Non-pigmented ciliary epithelial cell (primary cell): ENCODE measurements around the gene KCTD14.
"Not testable (repeated sequence)": the region's sequence is repeated elsewhere in the genome, so short reads cannot be mapped to it uniquely, and the experiment has no call there.

Experiments used
- DNase-seq: peaks from one replicate; pipeline ENCODE4 v3.0.0-alpha.2; 2010; ENCODE audit warnings: low read depth

Gene KCTD14

DNA sequence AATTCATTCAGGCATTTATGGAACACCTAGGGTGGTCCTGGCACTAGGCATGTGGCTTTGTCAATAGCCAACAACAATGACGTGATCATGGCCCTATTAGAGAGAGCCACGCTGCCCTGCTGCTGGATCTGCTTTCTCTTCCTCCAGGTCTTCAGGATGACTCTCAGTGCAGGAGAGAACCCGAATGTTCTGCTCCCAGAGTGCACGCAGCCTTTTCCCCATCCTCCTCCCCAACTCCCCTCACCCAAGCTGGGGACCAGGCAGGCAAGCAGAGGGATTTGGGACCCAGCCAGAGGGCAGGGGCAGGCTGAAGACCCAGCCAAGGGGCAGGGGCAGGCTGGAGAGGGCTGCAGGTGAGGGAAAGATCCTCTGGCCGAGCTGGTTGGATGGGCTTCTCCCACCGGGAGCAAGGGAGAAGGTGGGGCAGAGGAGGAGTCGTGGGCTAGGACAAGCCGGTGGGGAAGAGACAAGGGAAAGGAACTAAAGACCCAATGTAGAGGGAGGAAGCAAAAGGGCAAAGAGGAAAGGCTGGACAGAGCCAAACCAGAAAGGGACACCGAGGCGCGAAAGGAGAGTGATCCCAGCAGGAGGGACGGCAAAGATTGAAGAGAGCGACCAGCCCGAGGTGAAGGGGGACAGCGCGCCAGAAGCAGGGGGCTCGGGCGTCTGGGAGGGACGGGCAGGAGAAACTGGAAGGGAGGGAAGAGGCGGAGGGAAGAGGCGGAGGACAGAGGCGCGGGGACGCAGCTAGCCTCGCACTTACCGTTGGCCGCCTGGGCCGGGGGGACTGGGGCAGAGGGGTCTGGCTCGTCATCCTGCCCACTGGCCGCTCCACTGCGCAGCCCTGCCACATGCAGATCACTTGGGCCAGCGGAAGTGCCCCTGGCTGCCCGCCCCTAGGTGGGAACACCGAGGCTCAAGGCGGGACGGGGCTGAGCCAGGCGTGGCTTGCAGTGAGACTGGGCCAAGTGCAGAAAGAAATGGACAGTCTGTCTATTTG lies at the start of gene KCTD14:
Gene KCTD14 (minus strand): TSS at position 880 of the 1,000 bp plus-strand sequence. CDS start 27 bp downstream, at position 853.
- no peak for DNase-seq

- DNase-seq: no peak
Observed at GRCh38 chr11:78072455-78072854, 49.4 kb upstream of the KCTD14 start.

DNA sequence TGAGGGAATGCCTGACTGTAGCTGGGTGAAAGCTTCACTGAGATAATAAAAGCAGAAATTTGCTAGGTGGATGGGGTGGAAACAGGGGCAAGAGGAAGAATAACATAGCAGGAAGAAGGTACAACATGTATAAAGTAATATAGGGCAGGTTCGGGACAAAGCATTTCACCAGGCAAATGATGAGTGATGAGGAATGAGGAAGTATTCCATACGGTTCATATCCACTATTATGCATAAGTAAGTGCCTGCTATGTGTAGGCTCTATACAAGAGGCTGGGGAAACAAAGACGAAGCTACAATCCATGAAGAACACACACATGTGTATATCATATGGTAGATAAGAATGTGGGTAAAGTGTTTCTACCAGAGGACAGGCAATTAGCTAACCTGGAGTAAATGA lies 48.6 kb upstream of the KCTD14 start:
- no peak for DNase-seq

- no peak for DNase-seq
Observed at GRCh38 chr11:78070621-78071020, 47.5 kb upstream of the KCTD14 start.

- no peak for DNase-seq
Observed at GRCh38 chr11:78069465-78069864, 46.4 kb upstream of the KCTD14 start.

- DNase-seq: no peak
Observed at GRCh38 chr11:78067704-78068103, 44.6 kb upstream of the KCTD14 start.

DNA sequence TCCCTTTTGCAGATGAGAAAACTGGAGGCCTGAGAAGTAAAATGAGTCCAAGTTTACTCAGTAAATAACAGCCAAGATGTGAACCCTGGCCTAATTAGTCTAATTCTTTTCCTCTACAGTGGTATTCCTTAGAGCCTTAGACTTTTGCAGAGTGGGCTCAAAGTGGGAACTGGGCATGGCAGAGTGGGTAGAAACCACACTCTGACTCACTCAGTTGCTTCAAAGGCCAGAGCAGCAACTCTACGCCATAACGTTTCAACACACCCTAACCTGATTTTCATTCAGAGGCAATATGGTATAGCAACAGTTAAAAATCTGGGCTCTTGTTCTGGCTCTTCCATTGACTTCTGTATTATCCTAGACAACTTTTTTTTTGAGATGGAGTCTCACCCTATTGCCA lies 43.4 kb upstream of the KCTD14 start:
- DNase-seq: no peak

GRCh38 chr11:78065203-78065602 lies 42.1 kb upstream of the KCTD14 start:
- no peak for DNase-seq

DNA sequence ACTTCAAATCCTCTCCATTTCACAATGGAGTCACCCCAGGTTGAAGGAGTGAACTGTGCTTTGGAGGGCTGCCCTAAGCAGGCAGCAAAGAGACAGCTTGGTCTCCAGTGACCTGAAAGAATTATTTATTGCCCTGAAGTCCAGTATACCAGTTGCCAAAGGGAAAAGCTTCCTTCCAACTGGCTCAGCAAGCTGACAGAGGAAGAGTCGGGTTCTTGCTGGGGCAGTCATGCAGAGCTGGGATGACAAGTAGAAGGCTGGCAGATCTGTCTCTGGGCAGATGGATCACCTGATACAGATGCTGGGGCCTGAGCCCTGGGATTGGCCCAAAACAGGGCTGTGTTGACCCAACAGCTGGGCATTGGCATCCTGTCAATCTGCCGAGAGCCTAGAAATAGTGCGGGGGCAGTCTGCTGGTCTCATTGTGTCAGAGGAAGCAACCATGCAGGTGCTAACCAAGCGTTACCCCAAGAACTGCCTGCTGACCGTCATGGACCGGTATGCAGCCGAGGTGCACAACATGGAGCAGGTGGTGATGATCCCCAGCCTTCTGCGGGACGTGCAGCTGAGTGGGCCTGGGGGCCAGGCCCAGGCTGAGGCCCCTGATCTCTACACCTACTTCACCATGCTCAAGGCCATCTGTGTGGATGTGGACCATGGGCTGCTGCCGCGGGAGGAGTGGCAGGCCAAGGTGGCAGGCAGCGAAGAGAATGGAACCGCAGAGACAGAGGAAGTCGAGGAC lies 40.5 kb upstream of the KCTD14 start, which contains the start of gene THRSP:
Gene THRSP (plus strand): TSS at position 422 of the 742 bp plus-strand sequence. CDS start 21 bp downstream, at position 443.
- no peak for DNase-seq

- DNase-seq: no peak
Observed at GRCh38 chr11:78062671-78063070, 39.6 kb upstream of the KCTD14 start.

DNA sequence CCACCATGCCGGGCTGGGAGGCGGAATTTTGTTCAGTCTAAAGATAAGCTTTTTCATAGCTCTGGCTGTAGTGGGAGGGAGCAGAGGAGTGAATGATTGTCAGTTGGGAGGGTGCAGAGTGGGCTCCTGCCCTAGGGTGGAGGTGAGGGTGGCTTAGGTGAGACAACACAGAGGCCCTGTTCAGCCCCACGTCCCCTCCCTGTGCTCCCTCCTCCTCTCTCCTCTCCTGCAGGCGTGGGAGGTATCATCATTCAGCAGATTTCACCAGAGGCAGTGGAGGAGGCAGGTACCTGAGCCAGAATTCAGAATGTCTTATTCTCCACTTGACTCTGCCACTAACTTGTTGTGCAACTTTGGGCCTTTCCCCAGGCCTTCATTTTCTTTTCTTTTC lies 38.8 kb upstream of the KCTD14 start:
- no peak for DNase-seq

- DNase-seq: no peak
Observed at GRCh38 chr11:78061088-78061920, 38.2 kb upstream of the KCTD14 start.

GRCh38 chr11:78060533-78060932 lies 37.5 kb upstream of the KCTD14 start:
- no peak for DNase-seq

DNA sequence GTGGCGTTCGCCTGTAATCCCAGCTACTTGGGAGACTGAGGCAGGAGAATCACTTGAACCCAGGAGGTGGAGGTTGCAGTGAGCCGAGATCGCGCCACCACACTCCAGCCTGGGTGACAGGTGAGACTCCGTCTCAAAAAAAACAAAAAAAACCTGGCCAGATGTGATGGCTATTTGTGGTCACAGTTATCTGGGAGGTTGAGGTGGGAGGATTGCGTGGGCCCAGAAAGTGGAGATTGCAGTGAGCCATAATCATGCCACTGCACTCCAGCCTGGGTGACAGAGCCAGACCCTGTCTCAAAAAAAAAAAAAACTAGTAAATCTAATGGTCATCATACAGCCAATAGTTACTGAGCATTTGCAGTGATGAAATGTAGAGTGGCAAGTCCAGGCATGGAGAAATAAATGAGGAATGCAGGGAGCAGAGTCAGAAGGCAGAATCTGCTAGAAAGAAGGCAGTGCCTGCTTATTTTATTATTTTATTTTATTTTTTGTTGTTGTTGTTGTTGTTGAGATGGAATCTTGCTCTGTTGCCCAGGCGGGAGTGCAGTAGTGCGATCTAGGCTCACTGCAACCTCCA lies 36.8 kb upstream of the KCTD14 start:
- not testable (repeated sequence) for DNase-seq

GRCh38 chr11:78057462-78058055 lies 34.5 kb upstream of the KCTD14 start:
- DNase-seq: no peak

- no peak for DNase-seq
Observed at GRCh38 chr11:78056093-78056492, 33.0 kb upstream of the KCTD14 start.

- DNase-seq: no peak
Observed at GRCh38 chr11:78054971-78055370, 31.9 kb upstream of the KCTD14 start.

DNA sequence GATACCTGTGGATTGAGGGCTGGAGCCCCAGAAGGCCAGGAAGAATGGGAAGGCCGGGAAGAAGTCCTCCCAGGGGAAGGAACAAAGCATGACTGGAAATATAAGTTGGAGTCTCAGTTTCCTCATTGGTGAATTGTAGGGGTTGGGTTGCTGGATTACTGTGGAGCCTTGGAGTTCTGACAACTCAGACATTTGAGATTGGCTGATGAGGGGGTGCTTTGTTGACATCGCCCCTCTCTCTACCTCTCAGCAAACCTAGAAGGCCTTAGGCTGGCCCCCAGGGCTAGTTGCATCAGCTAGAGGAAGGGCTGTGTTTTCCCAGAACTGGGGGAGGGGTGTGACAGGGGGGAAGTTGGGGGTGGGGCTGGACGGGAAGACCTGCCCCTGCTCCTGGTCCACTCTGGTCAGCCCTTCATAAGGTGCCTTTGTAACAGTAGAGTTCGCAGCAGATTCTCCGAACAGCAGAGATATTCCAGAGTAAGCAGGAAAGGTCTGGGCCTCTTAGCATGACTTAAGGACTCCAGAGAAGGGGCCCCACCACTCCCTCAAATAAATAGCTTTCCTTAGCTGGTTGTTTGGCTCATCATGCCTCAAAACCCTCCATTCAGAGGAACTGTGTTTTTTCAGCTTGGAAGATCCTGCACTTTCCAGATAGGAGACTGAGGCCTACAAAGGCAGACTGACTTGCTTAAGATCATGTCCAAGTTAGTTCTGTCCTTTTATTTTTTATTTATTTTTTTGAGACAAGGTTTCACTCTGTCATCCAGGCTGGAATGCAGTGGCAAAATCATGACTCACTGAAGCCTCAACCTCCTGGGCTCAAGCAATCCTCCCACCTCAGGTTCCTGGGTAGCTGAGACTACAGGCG lies 28.1 kb upstream of the KCTD14 start:
- no peak for DNase-seq

DNA sequence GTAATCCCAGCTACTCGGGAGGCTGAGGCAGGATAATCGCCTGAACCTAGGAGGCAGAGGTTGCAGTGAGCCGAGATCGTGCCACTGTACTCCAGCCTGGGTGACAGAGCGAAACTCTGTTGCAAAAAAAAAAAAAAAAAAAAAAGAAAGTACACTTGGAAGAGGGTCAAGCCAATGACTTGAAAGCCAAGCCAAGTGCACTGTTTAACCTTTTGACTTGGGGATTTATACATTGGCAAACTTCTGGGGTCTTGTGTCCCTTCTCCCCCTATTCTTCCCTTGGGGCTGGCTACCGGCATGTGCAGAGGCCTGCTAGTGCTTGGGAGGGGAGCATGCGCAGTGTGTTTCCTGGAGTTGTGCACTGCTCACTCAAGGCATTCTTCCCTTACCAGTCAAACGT lies 26.3 kb upstream of the KCTD14 start:
- DNase-seq: no peak

DNA sequence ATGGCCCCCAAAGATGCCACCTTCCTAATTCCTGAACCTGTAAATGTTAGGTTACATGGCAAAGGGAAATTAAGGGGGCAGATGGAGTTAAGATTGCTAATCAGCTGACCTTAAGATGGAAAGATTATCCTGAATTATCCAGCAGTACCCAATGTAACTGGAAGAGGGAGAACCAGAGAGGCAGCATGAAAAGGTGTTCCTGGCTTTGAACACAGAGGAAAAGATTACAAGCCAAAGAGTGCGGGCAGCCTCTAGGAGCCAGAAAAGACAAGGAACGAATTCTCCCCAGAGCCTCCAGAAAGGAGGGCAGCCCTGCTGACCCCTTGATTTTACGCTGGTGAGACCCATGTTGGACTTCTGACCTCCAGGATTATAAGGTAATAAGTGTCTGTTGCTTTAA lies 25.5 kb upstream of the KCTD14 start:
- DNase-seq: no peak
